Smooth muscle cell of the pulmonary artery (primary cell): ENCODE results near the gene GRIK4. TPM values are rescaled to one million over a fixed set of nuclear protein-coding genes. Genes with fewer than 3 reads are reported as not detected.

Experiments used
- total RNA-seq: library from RNA; depleted of rRNA; stranded (reverse); fragments of >200 nt; gene quantifications from 2 replicates; pipeline ENCODE4 v1.2.3, GENCODE V29; 2014

The GRIK4 gene, protein sequence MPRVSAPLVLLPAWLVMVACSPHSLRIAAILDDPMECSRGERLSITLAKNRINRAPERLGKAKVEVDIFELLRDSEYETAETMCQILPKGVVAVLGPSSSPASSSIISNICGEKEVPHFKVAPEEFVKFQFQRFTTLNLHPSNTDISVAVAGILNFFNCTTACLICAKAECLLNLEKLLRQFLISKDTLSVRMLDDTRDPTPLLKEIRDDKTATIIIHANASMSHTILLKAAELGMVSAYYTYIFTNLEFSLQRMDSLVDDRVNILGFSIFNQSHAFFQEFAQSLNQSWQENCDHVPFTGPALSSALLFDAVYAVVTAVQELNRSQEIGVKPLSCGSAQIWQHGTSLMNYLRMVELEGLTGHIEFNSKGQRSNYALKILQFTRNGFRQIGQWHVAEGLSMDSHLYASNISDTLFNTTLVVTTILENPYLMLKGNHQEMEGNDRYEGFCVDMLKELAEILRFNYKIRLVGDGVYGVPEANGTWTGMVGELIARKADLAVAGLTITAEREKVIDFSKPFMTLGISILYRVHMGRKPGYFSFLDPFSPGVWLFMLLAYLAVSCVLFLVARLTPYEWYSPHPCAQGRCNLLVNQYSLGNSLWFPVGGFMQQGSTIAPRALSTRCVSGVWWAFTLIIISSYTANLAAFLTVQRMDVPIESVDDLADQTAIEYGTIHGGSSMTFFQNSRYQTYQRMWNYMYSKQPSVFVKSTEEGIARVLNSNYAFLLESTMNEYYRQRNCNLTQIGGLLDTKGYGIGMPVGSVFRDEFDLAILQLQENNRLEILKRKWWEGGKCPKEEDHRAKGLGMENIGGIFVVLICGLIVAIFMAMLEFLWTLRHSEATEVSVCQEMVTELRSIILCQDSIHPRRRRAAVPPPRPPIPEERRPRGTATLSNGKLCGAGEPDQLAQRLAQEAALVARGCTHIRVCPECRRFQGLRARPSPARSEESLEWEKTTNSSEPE
- total RNA-seq = under 0.01 TPM in 1 of 2 replicates, not detected in the other

GRCh38 chr11:120511116-120511819, at the start of gene GRIK4:
GRIK4 (plus strand) TSS chr11:120511748; CDS start chr11:120660319, 148,571 bp downstream.

DNA sequence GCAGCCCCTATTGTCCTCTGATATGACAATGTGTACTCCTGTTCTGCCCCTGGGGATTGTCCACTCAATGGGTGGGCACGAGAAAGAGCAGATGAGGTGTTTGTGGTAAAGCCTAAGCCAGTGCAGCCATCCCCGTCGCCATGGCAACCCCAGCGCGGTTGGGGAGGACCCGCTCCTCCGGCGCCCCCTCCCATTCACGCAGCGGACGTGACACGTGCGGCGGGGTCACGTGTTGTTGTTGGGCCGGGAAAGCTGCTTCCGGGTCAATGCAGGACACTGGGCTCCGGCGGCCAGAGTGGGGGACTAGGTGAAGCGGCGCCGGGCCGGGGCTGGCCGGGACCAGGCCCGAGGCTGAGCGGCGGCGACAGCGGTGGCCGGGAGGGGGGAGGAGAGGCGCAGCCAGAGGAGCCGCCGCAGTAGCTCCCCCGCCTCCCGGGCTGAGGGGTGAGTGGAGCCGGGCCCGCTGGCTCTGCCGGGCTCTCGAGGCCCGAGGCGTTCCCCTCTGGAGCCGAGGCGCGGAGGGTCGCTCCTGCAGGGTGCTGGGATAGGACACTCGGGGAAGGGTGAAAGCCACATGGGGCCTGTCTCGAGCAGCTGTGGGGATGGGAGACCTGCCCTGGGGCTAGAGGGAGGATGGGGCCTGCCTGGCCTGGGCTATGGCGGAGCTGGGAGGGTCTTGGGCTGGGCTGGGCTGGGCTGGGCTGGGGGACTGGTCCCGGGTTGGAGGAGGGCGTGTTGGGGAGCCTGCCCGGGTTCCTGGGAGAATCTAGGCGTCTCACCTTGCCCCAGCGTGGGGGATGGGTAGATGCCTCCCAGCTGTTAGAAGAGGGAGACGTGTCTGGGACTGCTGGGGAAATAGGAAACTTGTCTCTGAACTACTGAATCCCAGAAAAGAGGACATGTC, 512.6 kb downstream of the GRIK4 start, which contains the start of gene TBCEL:
Gene TBCEL, plus strand, starts transcription at position 255 of the 904 bp plus-strand sequence. CDS start 21,589 bp downstream, outside the sequence.

Other genes starting within 250 kb of the GRIK4 start
- 8.6 and 11.6 TPM in 2 replicates for gene TLCD5, start 186.4 kb upstream of the GRIK4 start, total RNA-seq
- 105 and 126 TPM in 2 replicates for gene ARHGEF12, start 175.3 kb upstream of the GRIK4 start, total RNA-seq